ENCODE data around the gene HSF2.

DNA sequence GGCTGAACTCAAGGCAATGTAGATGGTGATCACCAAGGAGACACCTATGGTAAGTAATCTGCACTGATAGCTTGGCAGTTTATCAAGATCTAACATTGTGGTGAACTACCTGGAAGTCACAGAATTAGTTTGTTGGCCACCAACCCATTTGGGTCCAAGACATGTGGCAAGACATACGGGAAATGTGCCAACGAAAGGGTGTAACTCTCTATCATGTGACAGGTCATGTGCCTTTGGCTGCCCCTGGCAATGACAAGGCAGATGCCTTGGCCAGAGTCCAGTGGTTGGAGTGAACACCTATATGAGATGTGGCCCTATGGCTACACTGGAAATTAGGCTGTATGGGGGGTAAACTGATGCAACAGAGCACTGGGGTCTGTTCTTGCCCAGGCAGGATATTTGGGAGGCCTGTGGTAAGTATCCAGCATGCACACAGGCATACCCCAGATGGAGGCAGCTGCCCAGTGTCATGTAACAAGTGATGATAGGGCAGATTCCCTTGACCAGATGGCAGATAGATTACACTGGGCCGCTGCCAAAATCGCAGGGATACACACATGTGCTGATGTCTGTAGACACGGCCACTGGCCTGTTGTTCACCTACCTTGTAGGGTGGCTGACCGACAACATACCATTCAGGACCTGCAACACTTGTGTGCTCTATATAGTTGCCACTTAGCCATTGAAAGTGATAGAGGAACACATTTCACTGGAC is 35.5 kb upstream of the HSF2 start:
- TF ChIP-seq, protein P1, sequence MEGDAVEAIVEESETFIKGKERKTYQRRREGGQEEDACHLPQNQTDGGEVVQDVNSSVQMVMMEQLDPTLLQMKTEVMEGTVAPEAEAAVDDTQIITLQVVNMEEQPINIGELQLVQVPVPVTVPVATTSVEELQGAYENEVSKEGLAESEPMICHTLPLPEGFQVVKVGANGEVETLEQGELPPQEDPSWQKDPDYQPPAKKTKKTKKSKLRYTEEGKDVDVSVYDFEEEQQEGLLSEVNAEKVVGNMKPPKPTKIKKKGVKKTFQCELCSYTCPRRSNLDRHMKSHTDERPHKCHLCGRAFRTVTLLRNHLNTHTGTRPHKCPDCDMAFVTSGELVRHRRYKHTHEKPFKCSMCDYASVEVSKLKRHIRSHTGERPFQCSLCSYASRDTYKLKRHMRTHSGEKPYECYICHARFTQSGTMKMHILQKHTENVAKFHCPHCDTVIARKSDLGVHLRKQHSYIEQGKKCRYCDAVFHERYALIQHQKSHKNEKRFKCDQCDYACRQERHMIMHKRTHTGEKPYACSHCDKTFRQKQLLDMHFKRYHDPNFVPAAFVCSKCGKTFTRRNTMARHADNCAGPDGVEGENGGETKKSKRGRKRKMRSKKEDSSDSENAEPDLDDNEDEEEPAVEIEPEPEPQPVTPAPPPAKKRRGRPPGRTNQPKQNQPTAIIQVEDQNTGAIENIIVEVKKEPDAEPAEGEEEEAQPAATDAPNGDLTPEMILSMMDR (IDR thresholded peaks at IDR 0.05; ENCODE audit: low read depth, low read length), result no peak
- no peak for TF ChIP-seq EZH2phosphoT487 (IDR thresholded peaks at IDR 0.05; ENCODE audit: low read depth)
